H1 (cell line): ENCODE measurements around the gene FGD6. TPM values are rescaled to one million over a fixed set of nuclear protein-coding genes. Genes with fewer than 3 reads are reported as not detected.

Experiments used
- CBX8 ChIP-seq: fragments of 300-800, 300-1000 bp; sonication (generic); IDR thresholded peaks from 2 replicates; pipeline ENCODE4 v1.7.1; 2016; ENCODE audit warnings: low read depth, low read length, borderline replicate concordance
- CHD7 ChIP-seq: fragments of 300-600 bp; sonication (generic); IDR thresholded peaks from 2 replicates; pipeline ENCODE4 v1.7.1; 2012; ENCODE audit warnings: low read length, moderate library complexity, mild to moderate bottlenecking, inconsistent platforms; ENCODE audit not compliant: insufficient replicate concordance
- CTBP2 ChIP-seq: IDR thresholded peaks from 2 replicates; pipeline ENCODE4 v1.7.0; 2011; ENCODE audit warnings: borderline replicate concordance, mild to moderate bottlenecking, moderate library complexity, mixed read lengths, low read length; ENCODE audit not compliant: insufficient read depth, insufficient read length
- SAP30 ChIP-seq: fragments of 300-600 bp; sonication (generic); IDR thresholded peaks from 2 replicates; pipeline ENCODE4 v1.7.1; 2012; ENCODE audit warnings: low read length, moderate library complexity, mild to moderate bottlenecking, inconsistent platforms; ENCODE audit not compliant: insufficient read depth, insufficient replicate concordance
- SIN3A ChIP-seq, 2 experiments: IDR thresholded peaks in 1 of 2; conservative IDR thresholded peaks in 1 of 2; 2 replicates each; pipeline ENCODE4 v1.6.1; 2011 to 2012; ENCODE audit warnings: low read length in 2 of 2, improper control_type of control experiment in 1 of 2, low read depth in 1 of 2, mild to moderate bottlenecking in 1 of 2
- polyA plus RNA-seq, 7 experiments: library from polyadenylated mRNA; depleted of rRNA in 3 of 7; stranded (reverse) in 5 of 7; unstranded in 2 of 7; fragments of >200 nt in 5 of 7; fragments of 200-250 nt in 2 of 7; gene quantifications; 1 replicate in 5 of 7; 2 replicates in 1 of 7; 4 replicates in 1 of 7; pipeline versions ENCODE4 v1.2.1 to v1.2.3, GENCODE V29; 2011 to 2013; ENCODE audit warnings: missing spikeins in 2 of 7, mixed read lengths in 2 of 7
- total RNA-seq: library from RNA; stranded (reverse); fragmentation: NEBNext Ultra II Directional; extraction: Animal tissue kit (Norgen Biotek cat#: 25700); gene quantifications from 2 replicates; pipeline ENCODE4 v1.2.1, GENCODE V29; 2021

FGD6 gene
- total and polyA plus RNA-seq, 2 of the 8 experiments (the other 6 are each of a cell fraction or from before 2014, with no cell fraction given), result 12.2 to 24.3 TPM

- no peak for TF ChIP-seq CHD7
- no peak for TF ChIP-seq SIN3A (conservative IDR thresholded peaks at IDR 0.05 in 1 of 2, IDR thresholded peaks at IDR 0.05 in 1 of 2; ENCODE audit: low read depth in 1 of 2, low read length in 2 of 2)
- TF ChIP-seq CTBP2, result no peak
- TF ChIP-seq CBX8, result no peak
- TF ChIP-seq SAP30, result no peak
Observed at GRCh38 chr12:95151821-95152220, 65.4 kb downstream of the FGD6 start (continued).
